ENCODE measurements around the gene S100A1.

Gene S100A1

DNA sequence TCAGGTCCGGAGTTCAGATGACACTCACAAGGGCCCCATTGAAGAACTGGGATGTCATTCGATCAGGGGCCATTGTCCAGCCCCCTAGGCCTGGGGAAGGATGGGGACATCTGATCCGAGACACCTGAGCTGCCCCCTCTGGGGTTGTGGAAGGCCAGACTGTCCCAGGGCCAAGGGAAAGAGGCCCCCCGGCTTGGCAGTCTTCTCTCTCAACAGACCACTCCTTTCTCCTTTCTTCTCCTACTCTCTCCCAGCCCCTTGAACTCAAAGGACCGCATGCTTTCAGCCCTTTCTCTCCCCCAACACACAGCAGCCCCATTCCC lies 1.1 kb downstream of the S100A1 start:
- Histone ChIP-seq H3K27me3 (ENCODE audit: insufficient read depth, poor library complexity, severe bottlenecking) (no peaks in the 10 kb centered on the region), H3K4me3 (replicated peaks; ENCODE audit: insufficient read depth, low read length) (no peak overlapping the region), H3K27ac (replicated peaks) (no peak overlapping the region)
- no peak for TF ChIP-seq GABPA (IDR thresholded peaks at IDR 0.05; ENCODE audit: low read depth)
- TF ChIP-seq SPI1 (IDR thresholded peaks at IDR 0.05; ENCODE audit: borderline replicate concordance, low read depth) = no peak
- TF ChIP-seq, protein P1, sequence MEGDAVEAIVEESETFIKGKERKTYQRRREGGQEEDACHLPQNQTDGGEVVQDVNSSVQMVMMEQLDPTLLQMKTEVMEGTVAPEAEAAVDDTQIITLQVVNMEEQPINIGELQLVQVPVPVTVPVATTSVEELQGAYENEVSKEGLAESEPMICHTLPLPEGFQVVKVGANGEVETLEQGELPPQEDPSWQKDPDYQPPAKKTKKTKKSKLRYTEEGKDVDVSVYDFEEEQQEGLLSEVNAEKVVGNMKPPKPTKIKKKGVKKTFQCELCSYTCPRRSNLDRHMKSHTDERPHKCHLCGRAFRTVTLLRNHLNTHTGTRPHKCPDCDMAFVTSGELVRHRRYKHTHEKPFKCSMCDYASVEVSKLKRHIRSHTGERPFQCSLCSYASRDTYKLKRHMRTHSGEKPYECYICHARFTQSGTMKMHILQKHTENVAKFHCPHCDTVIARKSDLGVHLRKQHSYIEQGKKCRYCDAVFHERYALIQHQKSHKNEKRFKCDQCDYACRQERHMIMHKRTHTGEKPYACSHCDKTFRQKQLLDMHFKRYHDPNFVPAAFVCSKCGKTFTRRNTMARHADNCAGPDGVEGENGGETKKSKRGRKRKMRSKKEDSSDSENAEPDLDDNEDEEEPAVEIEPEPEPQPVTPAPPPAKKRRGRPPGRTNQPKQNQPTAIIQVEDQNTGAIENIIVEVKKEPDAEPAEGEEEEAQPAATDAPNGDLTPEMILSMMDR (IDR thresholded peaks at IDR 0.05; ENCODE audit: insufficient read depth, low read length) = no peak
- no peak for TF ChIP-seq POLR2AphosphoS5 (IDR thresholded peaks at IDR 0.05; ENCODE audit: low read depth)
- TF ChIP-seq, protein P2, sequence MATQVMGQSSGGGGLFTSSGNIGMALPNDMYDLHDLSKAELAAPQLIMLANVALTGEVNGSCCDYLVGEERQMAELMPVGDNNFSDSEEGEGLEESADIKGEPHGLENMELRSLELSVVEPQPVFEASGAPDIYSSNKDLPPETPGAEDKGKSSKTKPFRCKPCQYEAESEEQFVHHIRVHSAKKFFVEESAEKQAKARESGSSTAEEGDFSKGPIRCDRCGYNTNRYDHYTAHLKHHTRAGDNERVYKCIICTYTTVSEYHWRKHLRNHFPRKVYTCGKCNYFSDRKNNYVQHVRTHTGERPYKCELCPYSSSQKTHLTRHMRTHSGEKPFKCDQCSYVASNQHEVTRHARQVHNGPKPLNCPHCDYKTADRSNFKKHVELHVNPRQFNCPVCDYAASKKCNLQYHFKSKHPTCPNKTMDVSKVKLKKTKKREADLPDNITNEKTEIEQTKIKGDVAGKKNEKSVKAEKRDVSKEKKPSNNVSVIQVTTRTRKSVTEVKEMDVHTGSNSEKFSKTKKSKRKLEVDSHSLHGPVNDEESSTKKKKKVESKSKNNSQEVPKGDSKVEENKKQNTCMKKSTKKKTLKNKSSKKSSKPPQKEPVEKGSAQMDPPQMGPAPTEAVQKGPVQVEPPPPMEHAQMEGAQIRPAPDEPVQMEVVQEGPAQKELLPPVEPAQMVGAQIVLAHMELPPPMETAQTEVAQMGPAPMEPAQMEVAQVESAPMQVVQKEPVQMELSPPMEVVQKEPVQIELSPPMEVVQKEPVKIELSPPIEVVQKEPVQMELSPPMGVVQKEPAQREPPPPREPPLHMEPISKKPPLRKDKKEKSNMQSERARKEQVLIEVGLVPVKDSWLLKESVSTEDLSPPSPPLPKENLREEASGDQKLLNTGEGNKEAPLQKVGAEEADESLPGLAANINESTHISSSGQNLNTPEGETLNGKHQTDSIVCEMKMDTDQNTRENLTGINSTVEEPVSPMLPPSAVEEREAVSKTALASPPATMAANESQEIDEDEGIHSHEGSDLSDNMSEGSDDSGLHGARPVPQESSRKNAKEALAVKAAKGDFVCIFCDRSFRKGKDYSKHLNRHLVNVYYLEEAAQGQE (IDR thresholded peaks at IDR 0.05; ENCODE audit: insufficient replicate concordance, low read depth) = no peak
- no peak for DNase-seq (ENCODE audit: low read depth in 1 of 2, low spot score in 1 of 2)

DNA sequence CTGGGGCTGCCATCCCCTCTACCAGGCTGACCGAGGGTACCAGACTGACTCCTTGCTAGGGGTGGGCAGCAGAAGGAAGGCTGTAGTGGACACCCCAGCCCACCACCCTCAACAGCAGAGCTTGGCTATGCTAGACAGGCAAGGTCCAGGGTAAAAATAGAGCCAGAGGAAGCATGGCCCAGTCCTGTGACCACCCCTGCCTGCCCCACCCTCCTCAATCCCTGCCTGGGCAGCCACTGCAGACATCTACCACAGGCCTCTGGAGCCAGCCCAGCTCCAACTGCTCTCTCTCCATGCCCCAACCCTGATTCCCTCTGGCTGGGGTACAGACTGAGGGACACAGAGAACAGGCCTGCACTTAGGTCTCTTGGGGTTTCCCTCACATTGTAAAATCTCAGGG lies 1.7 kb downstream of the S100A1 start:
- no peak for TF ChIP-seq GABPA (IDR thresholded peaks at IDR 0.05; ENCODE audit: low read depth)
- TF ChIP-seq, protein P1 (IDR thresholded peaks at IDR 0.05; ENCODE audit: insufficient read depth, low read length) = no peak
- TF ChIP-seq POLR2AphosphoS5 (IDR thresholded peaks at IDR 0.05; ENCODE audit: low read depth) = no peak
- TF ChIP-seq, protein P2 (IDR thresholded peaks at IDR 0.05; ENCODE audit: insufficient replicate concordance, low read depth) = no peak
- no peak for TF ChIP-seq SPI1 (IDR thresholded peaks at IDR 0.05; ENCODE audit: borderline replicate concordance, low read depth)
- H3K27ac ChIP-seq (replicated peaks) = no peak overlapping the region

DNA sequence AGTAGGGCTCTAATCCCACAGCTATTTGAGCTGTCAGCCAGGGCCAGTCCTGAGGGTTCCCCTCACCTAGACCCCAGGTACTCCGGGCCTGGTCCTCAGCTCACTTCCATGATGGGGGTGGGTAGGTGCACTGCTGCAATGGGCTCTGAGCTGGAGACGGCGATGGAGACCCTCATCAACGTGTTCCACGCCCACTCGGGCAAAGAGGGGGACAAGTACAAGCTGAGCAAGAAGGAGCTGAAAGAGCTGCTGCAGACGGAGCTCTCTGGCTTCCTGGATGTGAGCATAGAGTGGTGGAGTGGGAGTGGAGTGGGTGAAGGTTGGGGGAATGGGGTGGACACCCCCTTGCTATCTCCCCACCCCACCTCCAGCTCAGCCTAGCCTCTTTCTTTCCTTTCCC lies 2.1 kb downstream of the S100A1 start:
- TF ChIP-seq, protein P1 (IDR thresholded peaks at IDR 0.05; ENCODE audit: insufficient read depth, low read length) = no peak
- no peak for TF ChIP-seq POLR2AphosphoS5 (IDR thresholded peaks at IDR 0.05; ENCODE audit: low read depth)
- TF ChIP-seq, protein P2 (IDR thresholded peaks at IDR 0.05; ENCODE audit: insufficient replicate concordance, low read depth) = no peak
- no peak for TF ChIP-seq GABPA (IDR thresholded peaks at IDR 0.05; ENCODE audit: low read depth)
- no peak for TF ChIP-seq SPI1 (IDR thresholded peaks at IDR 0.05; ENCODE audit: borderline replicate concordance, low read depth)
- no peaks in the 10 kb centered on the region for H3K27me3 ChIP-seq (ENCODE audit: insufficient read depth, poor library complexity, severe bottlenecking)
- no peak overlapping the region for H3K27ac ChIP-seq (replicated peaks)
- no peak for DNase-seq (ENCODE audit: low read depth in 1 of 2, low spot score in 1 of 2)
- H3K4me3 ChIP-seq (replicated peaks; ENCODE audit: insufficient read depth, low read length) = no peak overlapping the region

More for the DNA sequence above, 1.7 kb downstream of the S100A1 start:
- no peak for DNase-seq (ENCODE audit: low read depth in 1 of 2, low spot score in 1 of 2)
- Histone ChIP-seq H3K27me3 (ENCODE audit: insufficient read depth, poor library complexity, severe bottlenecking) (no peaks in the 10 kb centered on the region), H3K4me3 (replicated peaks; ENCODE audit: insufficient read depth, low read length) (no peak overlapping the region)
